ENCODE measurements around the gene SYNDIG1.

GRCh38 chr20:24597051-24597450, 127.6 kb downstream of the SYNDIG1 start:
- TF ChIP-seq CTCF (conservative IDR thresholded peaks at IDR 0.05; ENCODE audit: low read depth, low read length) (no peak), EZH2 (IDR thresholded peaks at IDR 0.05; ENCODE audit: borderline replicate concordance, low read depth, low read length, poor library complexity, severe bottlenecking) (no peak)

Measured in A673 (cell line).